HG03378 (cell line): Measurements from ENCODE around the gene SKP2.
A peak's percentile ranks its signal among the peaks of the same experiment; 100 is the strongest.
"Not testable (repeated sequence)": the region's sequence is repeated elsewhere in the genome, so short reads cannot be mapped to it uniquely, and the experiment has no call there.

Experiments
- ATAC-seq: cut with Tn5 transposase; IDR thresholded peaks from one replicate; pipeline ENCODE4 v1.9.1; 2021; ENCODE audit warnings: mild to moderate bottlenecking, moderate library complexity; ENCODE audit not compliant: unreplicated experiment

Gene SKP2

DNA sequence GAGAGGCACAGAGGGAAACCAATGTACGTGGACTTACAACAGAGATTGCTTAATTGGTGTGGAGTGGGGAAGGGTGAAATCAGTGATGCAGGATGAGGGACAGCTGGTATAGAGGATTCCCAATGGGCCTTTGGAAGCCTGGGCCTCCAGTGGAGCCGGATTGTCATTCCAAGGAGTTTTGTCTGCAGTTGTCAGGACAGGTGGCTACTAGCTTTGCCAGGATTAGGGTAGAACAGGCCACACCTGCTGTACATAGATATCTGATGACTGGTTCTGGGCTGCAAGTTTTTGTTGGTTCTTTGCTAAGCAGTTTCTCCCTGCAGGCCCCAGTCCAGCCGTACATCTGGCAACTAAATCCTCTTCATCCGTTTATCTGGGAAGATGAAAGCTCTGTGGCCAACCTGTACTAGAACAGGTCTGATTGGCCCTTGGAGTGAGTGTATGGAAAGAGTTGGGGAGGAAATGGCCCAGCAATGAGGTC lies 4.2 kb downstream of the SKP2 start:
- ATAC-seq: no peak

DNA sequence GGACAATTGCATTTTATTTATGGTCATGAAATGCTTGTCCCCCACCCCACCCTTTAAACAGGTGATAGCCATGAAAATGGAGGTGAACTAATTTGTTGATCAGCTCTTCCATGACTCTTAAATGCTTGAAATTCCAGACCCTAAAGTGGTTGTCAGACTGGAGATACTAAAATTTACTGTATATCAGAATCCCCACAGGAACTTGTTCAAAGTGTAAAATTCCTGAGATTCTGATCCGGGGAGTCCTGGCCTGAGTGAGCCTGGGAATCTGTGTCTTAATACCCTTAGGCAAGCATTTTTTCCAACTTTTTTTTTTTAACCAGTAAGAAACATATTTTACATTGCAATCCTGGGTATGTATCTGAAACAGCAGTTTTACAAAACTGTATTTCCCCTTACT lies 4.7 kb downstream of the SKP2 start:
- no peak for ATAC-seq

- no peak for ATAC-seq
These were observed 6.2 kb downstream of the SKP2 start for GRCh38 chr5:36158144-36158543.

DNA sequence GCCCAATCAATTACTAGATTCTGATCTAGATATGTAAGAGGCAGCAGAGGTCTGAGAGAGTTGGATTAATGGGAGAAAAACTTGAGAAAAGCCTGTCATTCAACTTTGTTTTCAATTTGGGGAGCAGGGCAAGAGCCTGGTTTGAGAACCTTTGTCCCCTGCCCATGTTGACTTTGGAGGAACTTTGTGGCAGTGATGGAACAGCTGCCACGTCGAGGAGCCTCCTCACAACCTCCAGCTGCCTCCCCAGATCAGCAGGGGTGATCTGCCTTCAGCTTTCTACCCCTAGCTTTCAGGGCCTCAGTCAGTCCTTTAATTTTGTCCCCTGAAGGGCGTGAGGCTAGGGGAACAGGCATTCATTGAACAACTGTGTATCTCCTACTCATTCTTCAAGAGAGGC lies 8.7 kb downstream of the SKP2 start:
- ATAC-seq: no peak

- no peak for ATAC-seq
These were observed 9.4 kb downstream of the SKP2 start for GRCh38 chr5:36161361-36161760.

GRCh38 chr5:36162810-36163486 lies 11.0 kb downstream of the SKP2 start:
- ATAC-seq: no peak

- ATAC-seq: no peak
These were observed 12.6 kb downstream of the SKP2 start for GRCh38 chr5:36164461-36164860.

DNA sequence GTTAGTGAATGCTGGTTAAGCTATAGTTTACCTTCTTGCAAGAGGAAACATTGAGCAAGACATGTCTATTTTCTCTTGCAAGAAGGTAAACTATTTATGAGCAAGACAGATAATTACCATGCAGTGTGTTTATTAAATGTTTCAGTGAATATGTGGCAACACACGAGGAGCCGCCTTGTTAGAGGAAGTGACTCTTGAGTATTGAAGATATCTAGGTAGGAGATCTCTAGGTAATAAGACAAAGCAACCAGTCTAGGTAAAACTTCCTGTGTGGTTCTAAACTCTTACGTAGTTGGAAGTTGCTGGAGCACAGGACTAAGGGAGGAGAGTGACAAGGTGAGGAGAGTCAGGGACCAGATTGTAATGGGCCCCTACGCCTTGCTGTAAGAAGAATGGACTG lies 16.8 kb downstream of the SKP2 start:
- ATAC-seq: no peak

DNA sequence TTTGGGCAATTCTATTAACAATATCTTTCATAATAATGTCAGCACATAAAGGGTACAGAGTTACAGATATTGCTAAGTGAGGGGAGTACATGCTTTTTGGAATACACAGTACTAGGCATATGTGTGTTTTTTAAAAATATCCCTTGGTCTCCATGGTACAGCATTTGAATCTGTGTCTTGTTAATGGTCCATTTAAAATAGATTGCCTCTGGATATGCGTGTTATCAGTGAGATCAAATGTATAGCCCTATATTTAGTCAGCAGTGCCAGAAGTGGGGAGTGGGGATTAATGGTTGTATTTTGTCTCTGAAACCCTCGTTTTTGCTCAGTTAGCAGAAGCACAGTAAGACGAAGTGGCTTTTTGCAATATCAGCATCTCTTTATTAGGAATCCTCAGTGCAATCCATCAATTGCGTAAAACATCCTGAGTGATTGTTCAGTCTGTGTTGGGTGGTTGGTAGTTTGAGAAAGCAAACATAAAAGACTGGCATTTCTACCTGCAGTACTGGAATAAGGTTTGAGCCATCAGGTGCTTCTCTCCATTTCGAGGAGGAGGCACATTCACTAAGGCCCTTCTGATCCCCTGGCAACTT lies 19.0 kb downstream of the SKP2 start:
- no peak for ATAC-seq

DNA sequence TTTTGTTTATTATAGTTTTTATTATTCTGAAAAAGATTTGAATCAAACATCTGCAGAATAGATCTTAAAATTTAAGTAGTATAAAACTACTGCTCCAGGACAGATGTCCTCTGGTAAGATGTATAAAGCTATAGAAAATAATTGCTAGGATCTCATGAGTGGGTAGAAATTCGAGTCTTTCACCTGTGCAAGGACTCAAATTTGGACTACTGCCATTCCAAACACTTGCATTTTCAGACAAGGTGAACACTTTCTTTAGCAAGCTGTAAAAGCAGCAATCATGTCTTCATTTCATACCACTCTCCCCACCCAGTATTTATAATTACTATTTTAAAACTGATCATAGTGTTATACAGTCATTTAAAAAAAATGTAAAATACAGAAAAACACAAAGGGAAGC lies 20.7 kb downstream of the SKP2 start:
- no peak for ATAC-seq

- ATAC-seq: no peak
These were observed 21.5 kb downstream of the SKP2 start for GRCh38 chr5:36173426-36173825.

- no peak for ATAC-seq
These were observed 22.2 kb downstream of the SKP2 start for GRCh38 chr5:36174119-36174518.

DNA sequence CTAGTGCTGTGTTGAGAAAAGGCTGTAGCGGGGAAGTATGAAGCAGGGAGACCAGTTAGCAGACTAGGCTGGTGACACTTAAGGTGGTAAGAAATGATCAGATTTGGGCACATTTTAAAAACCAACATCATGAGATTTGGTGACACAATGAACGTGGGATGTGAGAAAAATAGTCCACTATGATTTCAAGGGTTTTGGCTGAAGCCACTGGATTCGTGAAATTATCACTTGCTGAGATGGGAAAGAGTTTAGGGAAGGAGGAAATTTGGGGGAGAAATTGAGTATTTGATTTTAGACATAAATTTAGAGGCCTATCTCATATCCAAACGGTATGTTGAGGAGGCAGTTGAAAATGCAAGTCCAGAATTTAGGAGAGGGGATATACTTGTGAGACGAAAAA lies 23.1 kb downstream of the SKP2 start:
- no peak for ATAC-seq

DNA sequence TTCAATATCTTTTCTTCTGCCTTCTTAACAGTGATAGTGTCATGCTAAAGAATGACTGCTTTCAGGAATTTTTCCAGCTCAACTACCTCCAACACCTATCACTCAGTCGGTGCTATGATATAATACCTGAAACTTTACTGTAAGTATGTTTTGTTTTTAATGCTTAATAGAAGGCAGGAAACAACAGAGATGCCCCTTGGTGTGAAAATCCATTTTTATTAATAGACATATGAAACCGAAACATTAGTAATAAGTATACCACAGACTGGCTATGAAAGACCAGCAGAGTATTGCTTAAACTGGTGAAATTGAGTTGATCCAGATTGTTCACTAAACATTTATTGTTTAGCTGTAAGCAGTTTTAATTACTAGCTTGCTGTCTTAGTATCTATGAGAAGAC lies 25.2 kb downstream of the SKP2 start:
- ATAC-seq: peak; percentile 99

- ATAC-seq: no peak
These were observed 26.0 kb downstream of the SKP2 start for GRCh38 chr5:36177715-36178523.

- no peak for ATAC-seq
These were observed 26.6 kb downstream of the SKP2 start for GRCh38 chr5:36178524-36178890.

DNA sequence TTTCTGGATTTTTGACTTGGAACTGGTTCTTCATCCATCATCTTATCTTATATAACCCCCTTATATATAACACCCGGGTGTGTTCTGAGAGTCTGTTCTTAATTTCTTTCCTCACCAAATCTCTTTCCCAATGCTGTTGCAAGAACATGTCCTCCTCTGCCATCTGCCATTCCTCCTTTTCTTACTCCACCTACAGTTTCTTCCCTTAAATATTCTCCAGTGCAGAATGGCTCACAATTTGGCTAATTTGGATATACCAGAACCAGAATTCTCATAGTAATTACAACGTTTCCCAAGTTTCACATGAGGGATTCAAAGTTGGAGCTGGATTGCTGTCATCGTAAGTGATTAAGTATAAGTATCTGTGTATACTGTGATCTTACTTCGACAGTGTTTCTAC lies 28.0 kb downstream of the SKP2 start:
- ATAC-seq: no peak

- ATAC-seq: no peak
These were observed 28.8 kb downstream of the SKP2 start for GRCh38 chr5:36180556-36181350.

GRCh38 chr5:36181774-36182173 lies 29.9 kb downstream of the SKP2 start:
- ATAC-seq: no peak

DNA sequence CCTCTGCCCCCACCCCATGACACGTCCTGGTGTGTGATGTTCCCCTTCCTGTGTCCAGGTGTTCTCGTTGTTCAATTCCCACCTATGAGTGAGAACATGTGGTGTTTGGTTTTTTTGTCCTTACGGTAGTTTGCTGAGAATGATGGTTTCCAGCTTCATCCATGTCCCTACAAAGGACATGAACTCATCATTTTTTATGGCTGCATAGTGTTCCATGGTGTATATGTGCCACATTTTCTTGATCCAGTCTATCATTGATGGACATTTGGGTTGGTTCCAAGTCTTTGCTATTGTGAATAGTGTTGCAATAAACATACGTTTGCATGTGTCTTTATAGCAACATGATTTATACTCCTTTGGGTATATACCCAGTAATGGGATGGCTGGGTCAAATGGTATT lies 32.5 kb downstream of the SKP2 start:
- ATAC-seq: not testable (repeated sequence)

DNA sequence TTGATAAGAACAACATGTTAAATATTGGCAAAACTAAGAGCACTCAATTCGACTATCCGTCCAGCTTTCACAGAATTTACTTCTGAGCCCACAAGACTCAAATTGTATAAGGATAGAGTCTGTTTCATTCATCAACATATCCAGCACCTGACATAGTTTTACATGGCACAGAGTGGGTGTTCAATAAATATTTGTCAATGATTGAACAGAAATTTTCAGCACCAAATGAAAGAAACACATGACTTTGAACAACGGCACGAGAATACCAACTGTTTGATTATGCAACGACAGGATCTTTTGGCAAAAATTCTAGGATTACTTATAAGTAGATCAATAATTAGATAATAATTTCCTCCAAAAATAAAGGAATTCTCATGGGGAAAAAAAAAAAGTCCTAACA lies 41.8 kb downstream of the SKP2 start:
- no peak for ATAC-seq
